Adrenal gland (tissue), 12 donors: ENCODE data around the gene HSFX4. TPM values are rescaled to one million over a fixed set of nuclear protein-coding genes. Genes with fewer than 3 reads are reported as not detected.
"Not testable (repeated sequence)": the region's sequence is repeated elsewhere in the genome, so short reads cannot be mapped to it uniquely, and the experiment has no call there.

Experiments
- DNase-seq, 7 donors: peaks; one replicate each; pipeline ENCODE4 v3.0.0-alpha.2; 2019 to 2020
- H3K27ac ChIP-seq, 5 donors: fragments of 200-600 bp; sonication (generic) in 4 of 5; 1 replicate in 3 of 5; 2 replicates in 2 of 5; pipeline versions ENCODE4 v1.5.1 to v1.8.0; 2016 to 2020; ENCODE audit warnings: mild to moderate bottlenecking in 1 of 5
- H3K27me3 ChIP-seq: fragments of 200-600 bp; 2 replicates; pipeline ENCODE4 v1.8.0; 2021
- H3K36me3 ChIP-seq, 2 donors: fragments of 200-600 bp; replicated peaks in 1 of 2; 1 replicate in 1 of 2; 2 replicates in 1 of 2; pipeline versions ENCODE4 v1.5.1 to v1.8.0; 2018 to 2022
- H3K4me1 ChIP-seq, 2 donors: fragments of 200-600 bp; replicated peaks in 1 of 2; 1 replicate in 1 of 2; 2 replicates in 1 of 2; pipeline versions ENCODE4 v1.5.1 to v1.8.0; 2018 to 2021
- H3K4me3 ChIP-seq, 4 donors: fragments of 200-600 bp; sonication (generic) in 3 of 4; one replicate each; pipeline ENCODE4 v1.5.1; 2016 to 2018
- H3K9me3 ChIP-seq, 3 donors: fragments of 200-600 bp; sonication (generic) in 1 of 3; replicated peaks in 1 of 3; 1 replicate in 2 of 3; 2 replicates in 1 of 3; pipeline versions ENCODE4 v1.5.1 to v1.8.0; 2016 to 2021
- POLR2A ChIP-seq, 2 donors: fragments of 450-650 bp; IDR thresholded peaks; one replicate each; pipeline ENCODE4 v1.6.1; 2017; ENCODE audit warnings: antibody characterized with exemption in 2 of 2, mild to moderate bottlenecking in 2 of 2, moderate library complexity in 1 of 2
- WGBS, 4 donors: extraction: QIAGEN DNeasy Blood & Tissue Kit in 2 of 4; methylation state at CpG; one replicate each; pipeline versions ENCODE4 v1.1.5 to v1.1.7; 2013 to 2017; 5-methylcytosine and 5-hydroxymethylcytosine counted together
- intact Hi-C, 2 donors: fragments of 100-400 bp; cut with DNase I; formaldehyde crosslinking; loops; one replicate each; pipeline versions ENCODE4 v1.14.1 to v1.15.0; 2022 to 2023
- polyA plus RNA-seq, 3 donors: library from polyadenylated mRNA; stranded (reverse); fragments of 200-250 nt in 2 of 3; fragments of 350-450 nt in 1 of 3; fragmentation: Illumina TruSeq in 1 of 3; extraction: RNeasy Lipid Tissue Mini Kit (QIAGEN cat#74804) in 1 of 3; gene quantifications; one replicate each; pipeline ENCODE4 v1.2.3, GENCODE V29; 2013 to 2014
- total RNA-seq, 9 donors: library from RNA; depleted of rRNA in 4 of 9; stranded (reverse); fragments of >200 nt in 4 of 9; fragments of 120-200 nt in 1 of 9; fragmentation: NEBNext Ultra II Directional in 1 of 9; extraction: Animal tissue kit (Norgen Biotek cat#: 25700) in 1 of 9; gene quantifications; one replicate each; pipeline versions ENCODE4 v1.1.0 to v1.2.4, GENCODE V29; 2013 to 2023
- TF ChIP-seq, protein P1 (sequence below), 6 experiments: fragments of 450-650 bp in 4 of 6; fragments of 200-600 bp in 2 of 6; sonication (generic) in 1 of 6; IDR thresholded peaks; 1 replicate in 5 of 6; 2 replicates in 1 of 6; pipeline versions ENCODE4 v1.5.1 to v1.8.0; 2016 to 2021; ENCODE audit warnings: antibody characterized with exemption in 6 of 6, mild to moderate bottlenecking in 2 of 6, moderate library complexity in 1 of 6
- donor health status: healthy with polysubstance abuse.
- donor health status: Bipolar disorder and iron deficiency.
- donor health status: DM: yes; HTN: yes; CAD: no.
- donor health status: DM: no; HTN: no; CAD: no.
- donor health status: DM: no; HTN: no; CAD: no.
- donor health status: DM: yes; HTN: yes; CAD: no.

HSFX4 gene
- total and polyA plus RNA-seq, 12 donors, result 0.10 TPM; not detected in 11

DNA sequence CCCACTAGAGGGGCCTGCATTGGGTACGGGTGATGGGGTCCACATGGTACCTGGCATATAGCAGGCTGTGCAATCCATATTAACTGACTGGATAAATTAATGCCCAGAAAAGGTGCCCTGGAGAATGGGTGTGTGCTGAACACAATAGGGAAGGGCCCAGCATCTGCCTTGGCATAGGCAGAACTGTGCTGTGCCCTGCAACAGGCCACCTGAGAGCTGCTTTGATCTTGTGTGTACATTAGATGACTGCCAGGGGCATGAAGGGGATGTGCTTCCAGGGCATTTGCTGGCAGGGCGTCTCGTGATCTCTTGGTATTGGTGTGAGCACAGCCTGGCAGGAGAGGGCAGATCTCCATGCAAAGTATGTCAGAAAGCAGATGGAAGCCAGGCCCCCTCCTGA is 17.6 kb downstream of the HSFX4 start:
- no CpG with 5 or more reads among the region's 3 CpGs for WGBS, 4 donors
- H3K4me3 ChIP-seq, DNase-seq, H3K36me3 ChIP-seq, H3K27ac ChIP-seq, H3K4me1 ChIP-seq, intact Hi-C loops, H3K9me3 ChIP-seq, H3K27me3 ChIP-seq: not testable (repeated sequence)

DNA sequence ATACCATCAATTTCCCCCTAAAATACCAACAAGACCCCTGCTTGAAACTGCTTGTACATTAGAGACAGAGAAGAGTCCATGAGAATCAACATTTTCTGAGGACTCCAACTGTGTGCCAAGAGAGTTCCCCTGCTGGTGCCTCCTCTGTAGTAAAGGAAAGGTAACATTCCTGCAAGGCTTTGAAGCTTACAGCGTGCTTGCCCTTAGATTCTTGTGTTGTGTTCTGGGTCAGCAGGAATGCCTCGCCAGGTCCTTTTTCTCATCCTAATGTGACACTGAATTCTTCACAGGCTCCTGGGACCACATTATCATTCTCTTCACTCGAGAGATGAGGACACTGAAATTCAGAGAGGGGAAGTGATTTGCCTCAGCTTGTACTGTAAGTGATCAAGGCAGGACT is 18.6 kb downstream of the HSFX4 start:
- Histone ChIP-seq H3K27me3 (no peaks in the 10 kb centered on the region), H3K4me1 (no peaks in the 10 kb centered on the region), H3K9me3 (no peaks in the 10 kb centered on the region), H3K36me3 (peaks cover 0 to 3% of the 10 kb centered on the region in 2 donors), H3K27ac (no peak overlapping the region), H3K4me3 (no peak overlapping the region)
- DNase-seq, result no peak
- intact Hi-C loops, result no loop called here
- WGBS, 4 donors, result 58 to 94% (median 70%) methylated on average over 3 of the region's 3 CpGs
- no peak for TF ChIP-seq POLR2A (IDR thresholded peaks at IDR 0.05)
- TF ChIP-seq, protein P1, sequence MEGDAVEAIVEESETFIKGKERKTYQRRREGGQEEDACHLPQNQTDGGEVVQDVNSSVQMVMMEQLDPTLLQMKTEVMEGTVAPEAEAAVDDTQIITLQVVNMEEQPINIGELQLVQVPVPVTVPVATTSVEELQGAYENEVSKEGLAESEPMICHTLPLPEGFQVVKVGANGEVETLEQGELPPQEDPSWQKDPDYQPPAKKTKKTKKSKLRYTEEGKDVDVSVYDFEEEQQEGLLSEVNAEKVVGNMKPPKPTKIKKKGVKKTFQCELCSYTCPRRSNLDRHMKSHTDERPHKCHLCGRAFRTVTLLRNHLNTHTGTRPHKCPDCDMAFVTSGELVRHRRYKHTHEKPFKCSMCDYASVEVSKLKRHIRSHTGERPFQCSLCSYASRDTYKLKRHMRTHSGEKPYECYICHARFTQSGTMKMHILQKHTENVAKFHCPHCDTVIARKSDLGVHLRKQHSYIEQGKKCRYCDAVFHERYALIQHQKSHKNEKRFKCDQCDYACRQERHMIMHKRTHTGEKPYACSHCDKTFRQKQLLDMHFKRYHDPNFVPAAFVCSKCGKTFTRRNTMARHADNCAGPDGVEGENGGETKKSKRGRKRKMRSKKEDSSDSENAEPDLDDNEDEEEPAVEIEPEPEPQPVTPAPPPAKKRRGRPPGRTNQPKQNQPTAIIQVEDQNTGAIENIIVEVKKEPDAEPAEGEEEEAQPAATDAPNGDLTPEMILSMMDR (IDR thresholded peaks at IDR 0.05), result no peak

DNA sequence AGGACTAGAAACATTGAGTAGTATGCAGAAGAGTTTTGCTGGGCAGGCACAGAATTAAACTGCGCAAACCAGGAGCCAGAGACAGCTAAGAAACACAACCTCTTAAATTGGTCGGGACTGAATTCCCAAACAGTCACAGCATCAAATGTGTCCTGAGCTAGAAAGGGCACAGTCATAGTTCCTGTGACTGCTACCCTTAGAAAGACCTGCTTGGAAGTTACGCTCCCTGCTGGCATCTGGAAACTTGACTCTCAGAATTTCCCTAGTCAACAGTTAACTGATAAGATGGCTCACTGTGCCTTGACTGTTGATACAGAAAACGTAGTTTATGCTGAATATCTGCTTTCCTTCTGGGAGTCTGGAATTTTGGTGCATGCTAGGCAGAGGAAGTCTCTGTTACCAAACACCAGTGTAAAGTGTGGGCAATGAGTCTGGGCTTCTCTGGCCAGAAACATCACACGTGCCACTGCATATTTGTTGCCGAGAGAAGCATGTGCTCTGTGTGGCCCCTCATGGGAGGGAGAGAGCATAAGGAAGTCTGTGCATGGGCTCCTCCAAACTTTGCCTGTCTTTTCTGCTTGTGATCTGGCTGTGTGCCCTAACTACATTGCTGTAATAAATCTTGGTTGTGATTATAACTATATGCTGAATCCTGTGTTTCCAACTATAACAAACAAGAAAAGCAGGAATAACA is 20.5 kb downstream of the HSFX4 start:
- H3K36me3 ChIP-seq, result peaks cover 0 to 3% of the 10 kb centered on the region in 2 donors
- TF ChIP-seq POLR2A (IDR thresholded peaks at IDR 0.05), result no peak
- TF ChIP-seq, protein P1 (IDR thresholded peaks at IDR 0.05), result no peak
- DNase-seq, result no peak
- no peaks in the 10 kb centered on the region for H3K4me1 ChIP-seq
- H3K27ac ChIP-seq, result no peak overlapping the region
- H3K27me3 ChIP-seq, result no peaks in the 10 kb centered on the region
- intact Hi-C loops, result no loop called here
- 66 to 93% (median 73%) methylated on average over 2 to 6 of the region's 6 CpGs for WGBS, 4 donors
- H3K9me3 ChIP-seq, result no peaks in the 10 kb centered on the region
- H3K4me3 ChIP-seq, result no peak overlapping the region

DNA sequence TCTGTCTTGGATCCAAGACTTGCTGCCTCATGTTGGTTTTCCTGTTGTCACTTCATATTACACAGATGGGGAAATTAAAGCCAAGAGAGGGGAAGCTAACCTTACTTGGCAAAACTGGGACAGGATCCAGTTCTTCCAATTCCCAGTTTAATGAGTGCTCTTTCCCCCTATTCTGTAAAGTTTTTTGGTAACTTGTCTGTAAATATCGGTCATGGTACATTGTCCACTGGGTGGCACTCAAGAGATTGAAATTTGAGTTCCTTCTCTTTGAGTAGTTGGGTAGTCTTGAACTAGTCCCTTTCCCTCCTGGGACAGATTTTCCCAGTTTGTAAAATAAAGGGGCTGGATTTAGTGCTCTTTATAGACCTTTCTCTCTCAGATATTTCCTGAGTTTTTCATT is 21.3 kb downstream of the HSFX4 start:
- TF ChIP-seq POLR2A (IDR thresholded peaks at IDR 0.05), result no peak
- TF ChIP-seq, protein P1 (IDR thresholded peaks at IDR 0.05), result peak in 5 of 6 experiments; percentile 21 to 49 (median 26)
- H3K4me1 ChIP-seq, result no peaks in the 10 kb centered on the region
- no peak overlapping the region for H3K27ac ChIP-seq
- no peaks in the 10 kb centered on the region for H3K27me3 ChIP-seq
- intact Hi-C loops, result no loop called here
- no peaks in the 10 kb centered on the region for H3K9me3 ChIP-seq
- DNase-seq, result peak in 1 of 7 donors; percentile 24
- H3K36me3 ChIP-seq, result peaks cover 0 to 3% of the 10 kb centered on the region in 2 donors
- 20 to 25% (median 22%) methylated on average over 1 of the region's 1 CpG for WGBS, 4 donors
- no peak overlapping the region for H3K4me3 ChIP-seq

DNA sequence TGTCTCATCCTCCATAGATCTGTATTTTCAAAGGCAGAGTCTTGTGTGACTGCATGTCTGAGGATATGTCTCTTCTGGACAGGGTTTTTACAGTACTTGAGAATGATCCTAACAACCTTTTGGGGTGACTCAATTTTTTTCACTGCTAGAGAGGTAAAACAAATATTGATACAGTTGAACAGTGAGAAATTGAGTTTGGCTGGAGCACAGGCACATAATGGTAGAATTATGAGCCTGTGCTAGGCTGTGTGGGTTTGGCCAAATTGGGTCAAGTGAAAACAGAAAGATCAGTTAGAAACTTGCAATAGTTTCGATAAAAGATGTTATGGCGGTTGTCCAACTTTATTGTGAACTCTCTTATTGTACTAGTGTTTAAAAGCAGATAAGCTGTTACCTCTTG is 32.2 kb downstream of the HSFX4 start:
- intact Hi-C loops, result no loop called here
- TF ChIP-seq, protein P1 (IDR thresholded peaks at IDR 0.05), result no peak
- TF ChIP-seq POLR2A (IDR thresholded peaks at IDR 0.05), result no peak
- DNase-seq, result no peak
- no peaks in the 10 kb centered on the region for H3K27me3 ChIP-seq
- WGBS, 4 donors, result 57 to 82% (median 63%) methylated on average over 2 of the region's 2 CpGs
- no peaks in the 10 kb centered on the region for H3K9me3 ChIP-seq
- H3K27ac ChIP-seq, result peak overlapping the region in 1 of 5 donors; percentile 29
- H3K36me3 ChIP-seq, result peaks cover 0 to 2% of the 10 kb centered on the region in 2 donors
- no peak overlapping the region for H3K4me3 ChIP-seq
- H3K4me1 ChIP-seq, result no peaks in the 10 kb centered on the region
